Parathyroid adenoma (tissue), 2 donors: ENCODE measurements around the gene PDE4D.

Experiments
- H2AFZ ChIP-seq: fragments of 300-600 bp; sonication (generic); one replicate; pipeline ENCODE4 v1.7.0; 2017; ENCODE audit warnings: antibody characterized with exemption, mild to moderate bottlenecking
- H3K27ac ChIP-seq: fragments of 300-600 bp; sonication (generic); one replicate; pipeline ENCODE4 v1.7.0; 2017
- H3K27me3 ChIP-seq: fragments of 300-600 bp; sonication (generic); one replicate; pipeline ENCODE4 v1.7.0; 2017; ENCODE audit warnings: low read length; ENCODE audit not compliant: control insufficient read depth, insufficient read depth
- H3K36me3 ChIP-seq: fragments of 300-600 bp; sonication (generic); one replicate; pipeline ENCODE4 v1.7.0; 2017; ENCODE audit warnings: low read length; ENCODE audit not compliant: control insufficient read depth, insufficient read depth
- H3K4me1 ChIP-seq: fragments of 300-600 bp; sonication (generic); one replicate; pipeline ENCODE4 v1.7.0; 2017; ENCODE audit warnings: control low read depth
- H3K4me2 ChIP-seq: fragments of 300-600 bp; sonication (generic); one replicate; pipeline ENCODE4 v1.7.0; 2017; ENCODE audit warnings: low read length
- H3K4me3 ChIP-seq: fragments of 300-600 bp; sonication (generic); one replicate; pipeline ENCODE4 v1.7.0; 2017; ENCODE audit warnings: low read depth, low read length
- H3K79me2 ChIP-seq: fragments of 300-600 bp; sonication (generic); one replicate; pipeline ENCODE4 v1.7.0; 2017; ENCODE audit warnings: control low read depth
- H3K9ac ChIP-seq: fragments of 300-600 bp; sonication (generic); one replicate; pipeline ENCODE4 v1.7.0; 2017; ENCODE audit warnings: mild to moderate bottlenecking
- H3K9me3 ChIP-seq: fragments of 300-600 bp; sonication (generic); one replicate; pipeline ENCODE4 v1.7.0; 2017; ENCODE audit warnings: low read length; ENCODE audit not compliant: control insufficient read depth
- TF ChIP-seq, protein P1 (sequence below): fragments of 300-600 bp; sonication (generic); IDR thresholded peaks from one replicate; pipeline ENCODE4 v1.7.0; 2017; ENCODE audit warnings: antibody characterized with exemption, mild to moderate bottlenecking
- donor health status: primary hyperparathyroidism.

PDE4D gene

GRCh38 chr5:59843511-59844213 lies 49.9 kb downstream of the PDE4D start:
- Histone ChIP-seq H3K27me3 (no peaks in the 10 kb centered on the region), H2AFZ (no peak overlapping the region)
- TF ChIP-seq, protein P1, sequence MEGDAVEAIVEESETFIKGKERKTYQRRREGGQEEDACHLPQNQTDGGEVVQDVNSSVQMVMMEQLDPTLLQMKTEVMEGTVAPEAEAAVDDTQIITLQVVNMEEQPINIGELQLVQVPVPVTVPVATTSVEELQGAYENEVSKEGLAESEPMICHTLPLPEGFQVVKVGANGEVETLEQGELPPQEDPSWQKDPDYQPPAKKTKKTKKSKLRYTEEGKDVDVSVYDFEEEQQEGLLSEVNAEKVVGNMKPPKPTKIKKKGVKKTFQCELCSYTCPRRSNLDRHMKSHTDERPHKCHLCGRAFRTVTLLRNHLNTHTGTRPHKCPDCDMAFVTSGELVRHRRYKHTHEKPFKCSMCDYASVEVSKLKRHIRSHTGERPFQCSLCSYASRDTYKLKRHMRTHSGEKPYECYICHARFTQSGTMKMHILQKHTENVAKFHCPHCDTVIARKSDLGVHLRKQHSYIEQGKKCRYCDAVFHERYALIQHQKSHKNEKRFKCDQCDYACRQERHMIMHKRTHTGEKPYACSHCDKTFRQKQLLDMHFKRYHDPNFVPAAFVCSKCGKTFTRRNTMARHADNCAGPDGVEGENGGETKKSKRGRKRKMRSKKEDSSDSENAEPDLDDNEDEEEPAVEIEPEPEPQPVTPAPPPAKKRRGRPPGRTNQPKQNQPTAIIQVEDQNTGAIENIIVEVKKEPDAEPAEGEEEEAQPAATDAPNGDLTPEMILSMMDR: no peak

GRCh38 chr5:59842999-59843398 lies 50.5 kb downstream of the PDE4D start:
- no peaks in the 10 kb centered on the region for H3K36me3 ChIP-seq
- H3K4me3 ChIP-seq: no peak overlapping the region
- H3K9me3 ChIP-seq: no peaks in the 10 kb centered on the region
- no peak overlapping the region for H2AFZ ChIP-seq
- no peak overlapping the region for H3K27ac ChIP-seq
- H3K79me2 ChIP-seq: no peaks in the 10 kb centered on the region
- TF ChIP-seq, protein P1: no peak
- no peak overlapping the region for H3K9ac ChIP-seq
- H3K4me1 ChIP-seq: peaks cover 9% of the 10 kb centered on the region
- H3K4me2 ChIP-seq: no peak overlapping the region
- no peaks in the 10 kb centered on the region for H3K27me3 ChIP-seq

More at GRCh38 chr5:59843511-59844213, 49.9 kb downstream of the PDE4D start:
- no peaks in the 10 kb centered on the region for H3K36me3 ChIP-seq
- peaks cover 4% of the 10 kb centered on the region for H3K4me1 ChIP-seq
- no peaks in the 10 kb centered on the region for H3K9me3 ChIP-seq
- H3K27ac ChIP-seq: no peak overlapping the region
- H3K4me3 ChIP-seq: no peak overlapping the region
- H3K9ac ChIP-seq: no peak overlapping the region
- no peak overlapping the region for H3K4me2 ChIP-seq
- no peaks in the 10 kb centered on the region for H3K79me2 ChIP-seq

DNA sequence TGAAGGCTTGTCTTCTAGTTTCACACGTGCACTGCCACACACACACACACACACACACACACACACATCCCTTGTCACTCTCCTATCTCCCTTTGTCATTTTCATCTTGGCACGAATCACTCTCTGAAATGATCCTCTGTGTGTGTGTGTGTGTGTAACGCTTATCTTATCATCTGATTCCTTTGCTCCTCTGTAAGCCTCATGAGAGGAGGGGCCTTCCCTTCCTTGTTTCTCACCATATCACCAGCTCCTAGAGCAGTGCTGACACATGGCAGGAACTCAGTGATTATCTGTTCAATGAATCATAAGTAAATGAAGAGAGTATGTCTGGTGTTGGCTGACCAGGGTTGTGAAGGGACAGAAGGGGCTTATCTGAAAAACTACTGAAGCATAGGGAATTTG lies 53.3 kb downstream of the PDE4D start:
- Histone ChIP-seq H3K4me1 (peaks cover 10% of the 10 kb centered on the region), H3K4me3 (no peak overlapping the region), H3K79me2 (no peaks in the 10 kb centered on the region), H2AFZ (peak overlapping the region; percentile 1), H3K9me3 (no peaks in the 10 kb centered on the region), H3K4me2 (peak overlapping the region; percentile 14), H3K36me3 (no peaks in the 10 kb centered on the region), H3K27me3 (no peaks in the 10 kb centered on the region), H3K9ac (no peak overlapping the region), H3K27ac (no peak overlapping the region)
- TF ChIP-seq, protein P1: no peak

DNA sequence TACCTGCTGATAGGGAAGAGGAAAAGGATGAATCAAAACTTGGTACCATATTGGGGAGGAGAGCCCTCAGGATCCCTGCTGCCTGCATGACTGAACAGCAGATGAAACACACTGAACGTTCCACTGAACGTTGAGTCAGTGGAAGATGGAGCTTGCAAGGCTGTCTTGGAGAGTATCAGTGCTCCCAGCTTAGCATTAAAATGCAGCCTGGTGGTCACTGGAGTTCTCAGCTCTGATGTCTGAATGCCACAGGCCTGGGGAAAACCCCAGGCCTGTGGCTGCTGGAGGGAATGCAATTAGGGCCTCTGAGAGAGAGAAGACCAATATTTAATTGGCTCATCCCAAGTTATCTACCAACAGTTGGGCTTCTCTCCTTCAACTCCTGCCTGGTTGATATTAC lies 54.5 kb downstream of the PDE4D start:
- no peak overlapping the region for H3K27ac ChIP-seq
- H3K79me2 ChIP-seq: no peaks in the 10 kb centered on the region
- peaks cover 10% of the 10 kb centered on the region for H3K4me1 ChIP-seq
- H3K9me3 ChIP-seq: no peaks in the 10 kb centered on the region
- TF ChIP-seq, protein P1: no peak
- no peak overlapping the region for H3K4me3 ChIP-seq
- no peak overlapping the region for H2AFZ ChIP-seq
- no peak overlapping the region for H3K9ac ChIP-seq
- H3K4me2 ChIP-seq: no peak overlapping the region
- H3K36me3 ChIP-seq: no peaks in the 10 kb centered on the region
- no peaks in the 10 kb centered on the region for H3K27me3 ChIP-seq

- Histone ChIP-seq H3K27ac (no peak overlapping the region), H3K4me2 (no peak overlapping the region), H3K4me1 (peaks cover 10% of the 10 kb centered on the region), H3K4me3 (no peak overlapping the region), H3K79me2 (no peaks in the 10 kb centered on the region), H3K9me3 (no peaks in the 10 kb centered on the region), H3K9ac (no peak overlapping the region), H3K27me3 (no peaks in the 10 kb centered on the region), H3K36me3 (no peaks in the 10 kb centered on the region), H2AFZ (no peak overlapping the region)
- TF ChIP-seq, protein P1: no peak
Measured at GRCh38 chr5:59838067-59838466, 55.5 kb downstream of the PDE4D start.
